Naive thymus-derived CD8-positive, alpha-beta T cell (primary cell): ENCODE results near the gene KSR2. TPM values are rescaled to one million over a fixed set of nuclear protein-coding genes. Genes with fewer than 3 reads are reported as not detected.
A peak's percentile ranks its signal among the peaks of the same experiment; 100 is the strongest.

ENCODE experiments used
- ATAC-seq, 2 donors: fragments of 150-1000 bp; cut with Tn5 transposase in 1 of 2; sonication (Bioruptor Pico), chemical (Tn5 transposase) in 1 of 2; 1 replicate in 1 of 2; 2 replicates in 1 of 2; pipeline ENCODE4 v1.10.0; 2021; ENCODE audit warnings: mild to moderate bottlenecking in 2 of 2, moderate library complexity in 2 of 2
- POLR2A ChIA-PET: fragments of 350-600 bp; sonication (Branson Sonifier 250); formaldehyde crosslinking; loops from one replicate; lab custom pipeline; 2021; ENCODE audit warnings: antibody characterized with exemption; lab: Charles Lee
- DNase-seq, 10 donors: peaks; one replicate each; pipeline versions ENCODE4 v3.0.0 to v3.0.0-alpha.2; 2020 to 2022
- H3K27ac Mint-ChIP-seq, 10 donors: one replicate each; pipeline ENCODE4 v1.8.0; 2020 to 2022; ENCODE audit warnings: mild to moderate bottlenecking in 10 of 10, mixed read lengths in 10 of 10, moderate library complexity in 4 of 10, inconsistent platforms in 1 of 10
- H3K27me3 Mint-ChIP-seq, 5 donors: one replicate each; pipeline ENCODE4 v1.8.0; 2021 to 2022; ENCODE audit warnings: mixed read lengths in 5 of 5
- H3K36me3 Mint-ChIP-seq, 3 donors: one replicate each; pipeline ENCODE4 v1.8.0; 2020 to 2022; ENCODE audit warnings: mixed read lengths in 3 of 3, mild to moderate bottlenecking in 2 of 3, inconsistent platforms in 1 of 3
- H3K4me1 Mint-ChIP-seq, 4 donors: one replicate each; pipeline ENCODE4 v1.8.0; 2021 to 2022; ENCODE audit warnings: mixed read lengths in 4 of 4
- H3K4me3 Mint-ChIP-seq, 10 donors: one replicate each; pipeline ENCODE4 v1.8.0; 2020 to 2022; ENCODE audit warnings: mild to moderate bottlenecking in 10 of 10, mixed read lengths in 10 of 10, moderate library complexity in 6 of 10, inconsistent platforms in 1 of 10
- H3K9me3 Mint-ChIP-seq, 9 donors: one replicate each; pipeline ENCODE4 v1.8.0; 2020 to 2022; ENCODE audit warnings: mixed read lengths in 9 of 9, mild to moderate bottlenecking in 3 of 9, inconsistent platforms in 1 of 9, moderate library complexity in 1 of 9
- polyA plus RNA-seq, 3 donors: library from polyadenylated mRNA; unstranded; fragments of 300-500 nt; fragmentation: Illumina TruSeq; gene quantifications; one replicate each; pipeline ENCODE4 v1.2.3, GENCODE V29; 2021
- total RNA-seq, 8 experiments: library from RNA in 2 of 8; stranded (reverse) in 2 of 8; gene quantifications; one replicate each; pipeline ENCODE4 v1.2.3 and lab custom pipeline; 2021 to 2026

Gene KSR2
- total and polyA plus RNA-seq, 5 experiments from 2014 or later, result not detected

DNA sequence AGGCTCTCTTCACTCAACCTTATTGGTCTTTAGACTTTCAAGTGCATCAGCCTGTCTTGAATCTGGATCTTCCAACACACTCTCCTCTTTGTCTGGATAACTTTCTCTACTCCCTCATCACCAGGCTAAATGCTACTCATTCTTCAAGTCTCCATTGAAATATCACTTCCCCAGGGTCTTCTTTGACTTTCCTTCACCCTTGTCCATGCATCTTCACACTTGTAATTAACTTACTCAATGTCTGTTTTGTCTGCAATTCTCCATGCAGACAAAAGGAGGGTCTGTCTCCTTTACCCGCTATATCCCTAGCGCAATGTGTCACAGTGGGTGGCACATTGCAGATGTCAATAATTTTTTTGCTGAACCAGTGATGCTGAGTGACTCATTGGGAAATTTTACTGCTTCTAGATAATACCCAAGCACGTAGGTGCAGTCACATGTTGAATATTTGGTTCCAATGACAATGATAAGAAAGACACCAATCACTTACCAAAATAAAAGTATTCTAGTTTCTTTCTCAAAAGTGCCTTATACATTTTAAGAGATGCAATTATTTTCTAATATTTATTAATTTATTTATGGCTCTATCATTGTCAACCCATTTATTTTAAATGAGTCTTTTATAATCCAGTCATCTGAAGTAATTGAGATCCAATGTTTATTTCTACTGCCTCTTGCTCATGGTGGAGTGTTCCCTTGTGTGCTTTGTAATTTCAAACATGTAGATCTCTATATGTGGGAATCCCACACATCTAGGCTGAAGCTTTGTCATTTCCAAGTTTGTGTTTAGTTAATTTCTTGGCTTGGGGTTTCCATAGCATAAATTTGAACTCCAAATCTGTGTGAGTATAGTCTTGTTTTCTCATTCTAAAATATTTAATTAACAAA lies 26.0 kb upstream of the KSR2 start:
- Mint-ChIP-seq H3K36me3 (no peaks in the 10 kb centered on the region), H3K27ac (no peak overlapping the region), H3K4me3 (no peak overlapping the region), H3K4me1 (no peaks in the 10 kb centered on the region), H3K9me3 (peaks cover 0 to 10% (median 3%) of the 10 kb centered on the region in 9 donors), H3K27me3 (peaks cover 5 to 28% (median 13%) of the 10 kb centered on the region in 5 donors)
- no peak for DNase-seq
- no peak for ATAC-seq
- POLR2A ChIA-PET, result no interaction called here

DNA sequence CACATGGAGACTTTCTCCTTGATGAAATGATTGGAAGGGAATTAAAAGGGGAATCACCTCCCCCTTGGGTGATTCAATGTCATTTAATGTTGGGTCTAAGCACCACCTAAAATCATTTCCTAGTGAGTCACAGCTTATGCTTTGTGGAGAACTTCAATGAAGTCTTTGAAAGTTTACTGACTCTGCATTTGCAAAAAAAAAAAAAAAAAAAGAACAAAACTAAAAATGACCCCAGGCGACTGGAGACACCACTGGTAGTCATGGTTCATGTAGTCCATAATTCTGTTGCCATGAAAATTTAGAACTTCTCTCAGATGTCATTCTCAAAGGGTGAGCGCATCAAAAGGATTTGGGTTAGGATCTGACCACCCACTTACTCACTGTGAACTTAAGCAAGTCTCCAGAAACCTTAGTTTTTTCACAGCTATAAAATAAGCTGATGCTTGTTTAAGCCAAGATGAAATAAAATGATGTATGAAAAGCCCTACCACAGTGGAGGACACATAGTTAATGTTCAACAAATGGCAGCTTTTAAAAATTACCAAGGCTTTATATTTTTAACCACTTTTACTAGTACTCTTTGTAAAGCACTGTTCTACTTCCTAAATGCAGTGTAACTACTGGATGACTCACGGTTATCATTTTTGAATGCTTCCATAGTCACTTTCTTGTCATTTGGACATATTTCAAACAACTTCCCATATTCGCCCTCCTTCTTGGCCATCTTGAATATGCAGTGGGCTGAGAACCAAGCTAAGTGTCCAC lies 18.1 kb upstream of the KSR2 start:
- Mint-ChIP-seq H3K9me3 (peaks cover 0 to 8% (median 3%) of the 10 kb centered on the region in 9 donors), H3K27ac (no peak overlapping the region), H3K27me3 (peaks cover 7 to 24% (median 16%) of the 10 kb centered on the region in 5 donors), H3K4me1 (no peaks in the 10 kb centered on the region), H3K4me3 (no peak overlapping the region), H3K36me3 (peaks cover 0 to 4% (median 2%) of the 10 kb centered on the region in 3 donors)
- no peak for ATAC-seq
- POLR2A ChIA-PET, result no interaction called here
- no peak for DNase-seq

GRCh38 chr12:117985182-117985581 lies 16.4 kb upstream of the KSR2 start:
- H3K9me3 Mint-ChIP-seq, result peaks cover 0 to 6% (median 3%) of the 10 kb centered on the region in 9 donors
- POLR2A ChIA-PET, result no interaction called here

GRCh38 chr12:117981267-117981666 lies 12.5 kb upstream of the KSR2 start:
- Mint-ChIP-seq H3K4me1 (no peaks in the 10 kb centered on the region), H3K36me3 (no peaks in the 10 kb centered on the region), H3K27ac (no peak overlapping the region), H3K27me3 (peaks cover 1 to 27% (median 17%) of the 10 kb centered on the region in 5 donors), H3K4me3 (no peak overlapping the region), H3K9me3 (no peaks in the 10 kb centered on the region)
- no peak for DNase-seq
- POLR2A ChIA-PET, result no interaction called here
- ATAC-seq, result no peak

More at GRCh38 chr12:117985182-117985581, 16.4 kb upstream of the KSR2 start:
- DNase-seq (no peak), ATAC-seq (no peak)
- H3K27me3 Mint-ChIP-seq, result peaks cover 4 to 16% (median 11%) of the 10 kb centered on the region in 5 donors
- H3K36me3 Mint-ChIP-seq, result peaks cover 0 to 4% (median 2%) of the 10 kb centered on the region in 3 donors
- no peak overlapping the region for H3K4me3 Mint-ChIP-seq
- no peaks in the 10 kb centered on the region for H3K4me1 Mint-ChIP-seq
- peak overlapping the region in 1 of 10 donors; percentile 9 for H3K27ac Mint-ChIP-seq

DNA sequence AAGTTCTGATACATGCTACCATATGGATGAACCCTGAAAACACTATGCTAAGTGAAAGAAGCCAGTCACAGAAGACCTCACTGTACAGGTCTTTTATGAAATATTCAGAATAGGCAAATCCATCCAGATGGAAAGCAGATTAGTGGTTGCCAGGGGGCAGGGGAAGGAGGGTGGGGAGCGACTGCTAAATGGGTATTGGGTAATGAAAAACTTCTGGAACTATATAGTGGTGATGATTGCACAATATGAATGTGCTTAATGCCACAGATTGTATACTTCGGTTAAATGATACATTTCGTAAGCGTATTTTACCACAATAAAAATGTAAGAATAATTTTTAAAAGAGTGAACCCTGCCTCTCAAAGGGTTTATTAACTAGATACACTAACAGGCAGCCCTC lies 11.8 kb upstream of the KSR2 start:
- peaks cover 3 to 31% (median 17%) of the 10 kb centered on the region in 5 donors for H3K27me3 Mint-ChIP-seq

DNA sequence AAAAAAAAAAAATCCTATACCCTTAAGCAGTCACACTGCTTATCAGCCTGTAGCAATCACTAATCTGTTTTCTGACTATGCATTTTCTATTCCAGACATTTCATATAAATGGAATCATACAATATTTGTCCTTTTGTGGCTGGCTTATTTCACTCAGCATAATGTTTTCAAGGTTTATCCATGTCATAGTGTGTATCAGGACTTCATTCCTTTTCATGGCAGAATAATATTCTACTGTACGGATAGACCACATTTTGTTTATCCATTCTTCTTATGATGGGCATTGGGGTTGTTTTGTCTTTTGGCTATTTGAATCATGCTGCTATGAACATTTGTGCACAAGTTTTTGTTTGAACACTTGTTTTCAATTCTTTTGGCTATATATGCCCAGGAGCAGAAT lies 8.6 kb upstream of the KSR2 start:
- H3K9me3 Mint-ChIP-seq, result peaks cover 0 to 9% (median 6%) of the 10 kb centered on the region in 9 donors
- DNase-seq (no peak), ATAC-seq (no peak)
- H3K27ac Mint-ChIP-seq, result no peak overlapping the region
- peaks cover 0 to 6% (median 0%) of the 10 kb centered on the region in 3 donors for H3K36me3 Mint-ChIP-seq
- POLR2A ChIA-PET, result no interaction called here
- no peak overlapping the region for H3K4me3 Mint-ChIP-seq
- H3K4me1 Mint-ChIP-seq, result no peaks in the 10 kb centered on the region
- peaks cover 12 to 49% (median 29%) of the 10 kb centered on the region in 5 donors for H3K27me3 Mint-ChIP-seq

More for the DNA sequence above, 11.8 kb upstream of the KSR2 start:
- ATAC-seq, result no peak
- Mint-ChIP-seq H3K4me3 (no peak overlapping the region), H3K36me3 (no peaks in the 10 kb centered on the region), H3K27ac (no peak overlapping the region), H3K9me3 (no peaks in the 10 kb centered on the region), H3K4me1 (no peaks in the 10 kb centered on the region)
- POLR2A ChIA-PET, result no interaction called here
- no peak for DNase-seq

- Mint-ChIP-seq H3K27me3 (peaks cover 18 to 49% (median 36%) of the 10 kb centered on the region in 5 donors), H3K27ac (no peak overlapping the region), H3K4me1 (no peaks in the 10 kb centered on the region), H3K9me3 (peaks cover 0 to 21% (median 18%) of the 10 kb centered on the region in 9 donors), H3K36me3 (peaks cover 0 to 22% (median 1%) of the 10 kb centered on the region in 3 donors), H3K4me3 (no peak overlapping the region)
- ATAC-seq (no peak), DNase-seq (no peak)
- POLR2A ChIA-PET, result no interaction called here
Measured at GRCh38 chr12:117975006-117975405, 6.2 kb upstream of the KSR2 start.

DNA sequence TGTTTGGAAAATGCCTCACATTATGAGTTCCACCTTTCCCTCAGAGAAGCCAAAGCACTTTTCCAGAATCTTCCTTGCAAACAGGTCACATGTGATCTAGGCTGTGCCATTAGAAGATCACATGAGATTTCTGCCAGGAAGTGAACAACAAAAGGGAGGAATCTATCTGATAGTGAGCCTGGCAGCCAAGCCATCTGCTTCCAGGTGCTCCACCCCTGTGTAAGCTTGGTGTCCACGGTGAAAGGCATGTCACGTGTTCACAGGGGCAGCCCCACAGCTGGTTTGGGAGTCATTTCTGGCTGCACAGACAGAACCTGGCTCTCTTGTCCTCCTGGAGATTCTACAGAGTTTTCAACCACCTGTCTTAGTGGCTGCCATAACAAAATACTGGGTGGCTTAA lies 3.5 kb upstream of the KSR2 start:
- ATAC-seq (no peak), DNase-seq (no peak)
- H3K4me3 Mint-ChIP-seq, result no peak overlapping the region
- H3K27me3 Mint-ChIP-seq, result peaks cover 18 to 63% (median 33%) of the 10 kb centered on the region in 5 donors
- H3K27ac Mint-ChIP-seq, result no peak overlapping the region
- H3K9me3 Mint-ChIP-seq, result peaks cover 0 to 21% (median 18%) of the 10 kb centered on the region in 9 donors
- peaks cover 0 to 22% (median 1%) of the 10 kb centered on the region in 3 donors for H3K36me3 Mint-ChIP-seq
- POLR2A ChIA-PET, result no interaction called here
- peaks cover 3 to 13% (median 7%) of the 10 kb centered on the region in 4 donors for H3K4me1 Mint-ChIP-seq

DNA sequence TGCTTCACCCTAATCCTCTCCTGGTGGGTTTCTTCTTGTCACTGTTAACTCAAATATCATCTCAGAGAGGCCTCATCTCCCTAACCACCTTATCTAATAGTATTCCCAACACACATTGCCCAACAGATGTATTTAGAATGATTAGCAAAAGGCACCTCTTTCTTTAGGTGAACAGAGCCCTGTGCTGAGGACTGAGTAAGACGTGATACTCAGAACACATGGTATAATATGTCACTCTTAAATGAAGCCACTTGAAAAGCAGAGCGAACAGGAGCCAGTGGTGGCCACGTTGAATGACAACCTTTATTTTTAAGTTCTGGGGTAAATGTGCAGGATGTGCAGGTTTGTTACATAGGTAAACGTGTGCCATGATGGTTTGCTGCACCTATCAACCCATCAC lies 1.5 kb upstream of the KSR2 start:
- POLR2A ChIA-PET, result no interaction called here
- Mint-ChIP-seq H3K9me3 (peaks cover 0 to 21% (median 18%) of the 10 kb centered on the region in 9 donors), H3K4me3 (peak overlapping the region in 4 of 10 donors; percentile 8 to 82 (median 49)), H3K27ac (no peak overlapping the region), H3K4me1 (peaks cover 3 to 13% (median 8%) of the 10 kb centered on the region in 4 donors), H3K27me3 (peaks cover 31 to 83% (median 50%) of the 10 kb centered on the region in 5 donors), H3K36me3 (peaks cover 0 to 22% (median 1%) of the 10 kb centered on the region in 3 donors)
- no peak for ATAC-seq
- DNase-seq, result no peak

GRCh38 chr12:117968151-117968789 lies 520 bp downstream of the KSR2 start:
- H3K27me3 Mint-ChIP-seq, result peaks cover 32 to 85% (median 56%) of the 10 kb centered on the region in 5 donors
- H3K27ac Mint-ChIP-seq, result no peak overlapping the region
- H3K9me3 Mint-ChIP-seq, result peaks cover 0 to 21% (median 15%) of the 10 kb centered on the region in 9 donors
- no peak for ATAC-seq
- H3K4me3 Mint-ChIP-seq, result peak overlapping the region; percentile 55 to 82 (median 68)
- peaks cover 3 to 13% (median 8%) of the 10 kb centered on the region in 4 donors for H3K4me1 Mint-ChIP-seq
- POLR2A ChIA-PET, result no interaction called here
- DNase-seq, result no peak
- peaks cover 0 to 19% (median 1%) of the 10 kb centered on the region in 3 donors for H3K36me3 Mint-ChIP-seq

DNA sequence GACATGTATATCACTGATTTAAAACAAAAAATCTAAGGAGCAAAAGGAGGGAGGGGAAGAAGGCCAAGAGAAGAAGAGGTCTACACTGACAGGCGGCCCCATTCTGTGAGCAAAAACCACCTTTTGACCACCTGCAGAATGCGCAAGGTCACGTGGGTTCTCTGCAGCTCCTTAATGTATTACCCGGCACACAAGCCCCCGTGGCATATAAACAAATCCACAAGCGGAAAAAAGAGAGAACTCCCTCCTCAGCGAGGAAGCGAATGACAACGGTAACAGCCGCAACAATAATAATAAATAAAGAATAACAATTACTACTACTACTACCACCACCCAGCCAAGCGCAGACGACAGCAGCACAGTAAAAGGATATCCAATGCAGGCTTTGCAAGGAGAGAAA lies 1.3 kb downstream of the KSR2 start:
- ATAC-seq (no peak), DNase-seq (no peak)
- peaks cover 3 to 13% (median 8%) of the 10 kb centered on the region in 4 donors for H3K4me1 Mint-ChIP-seq
- peaks cover 30 to 80% (median 52%) of the 10 kb centered on the region in 5 donors for H3K27me3 Mint-ChIP-seq
- peaks cover 0 to 21% (median 11%) of the 10 kb centered on the region in 9 donors for H3K9me3 Mint-ChIP-seq
- no peak overlapping the region for H3K27ac Mint-ChIP-seq
- POLR2A ChIA-PET, result no interaction called here
- peaks cover 0 to 16% (median 1%) of the 10 kb centered on the region in 3 donors for H3K36me3 Mint-ChIP-seq
- peak overlapping the region in 8 of 10 donors; percentile 1 to 42 (median 26) for H3K4me3 Mint-ChIP-seq

- peaks cover 0 to 19% (median 9%) of the 10 kb centered on the region in 9 donors for H3K9me3 Mint-ChIP-seq
- H3K27me3 Mint-ChIP-seq, result peaks cover 30 to 78% (median 51%) of the 10 kb centered on the region in 5 donors
- DNase-seq (no peak), ATAC-seq (no peak)
- no peak overlapping the region for H3K27ac Mint-ChIP-seq
- POLR2A ChIA-PET, result no interaction called here
- peaks cover 0 to 14% (median 1%) of the 10 kb centered on the region in 3 donors for H3K36me3 Mint-ChIP-seq
- H3K4me1 Mint-ChIP-seq, result peaks cover 3 to 13% (median 8%) of the 10 kb centered on the region in 4 donors
- peak overlapping the region in 5 of 10 donors; percentile 1 to 42 (median 28) for H3K4me3 Mint-ChIP-seq
Measured at GRCh38 chr12:117967043-117967442, 1.7 kb downstream of the KSR2 start.
